Stimulated activated CD4-positive, alpha-beta T cell treated with anti-CD3 and anti-CD28 coated beads, Interleukin-4, amount 100 ng/mL, for 4 hours (primary cell): ENCODE results near the gene LIMS2.

ENCODE experiments used
- DNase-seq, 2 experiments: peaks; one replicate each; pipeline ENCODE4 v3.0.0-alpha.2; 2020

LIMS2 gene

DNA sequence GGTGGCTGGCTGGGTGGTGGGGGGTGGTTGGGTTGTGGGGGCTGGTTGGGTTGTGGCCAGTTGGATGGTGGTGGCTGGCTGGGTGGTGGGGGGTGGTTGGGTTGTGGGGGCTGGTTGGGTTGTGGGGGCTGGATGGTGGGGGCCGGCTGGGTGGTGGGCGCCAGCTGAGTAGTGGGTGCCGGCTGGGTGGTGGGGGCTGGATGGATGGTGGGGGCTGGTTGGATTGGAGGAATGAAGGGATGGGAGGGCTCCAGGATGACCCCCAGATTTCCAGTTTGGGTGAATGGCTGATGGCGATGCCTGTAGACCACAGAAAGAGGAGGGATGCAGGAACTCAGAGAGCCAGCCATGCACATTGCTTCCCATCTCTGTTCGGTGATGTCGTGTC is 56.1 kb downstream of the LIMS2 start:
- no peak for DNase-seq

DNA sequence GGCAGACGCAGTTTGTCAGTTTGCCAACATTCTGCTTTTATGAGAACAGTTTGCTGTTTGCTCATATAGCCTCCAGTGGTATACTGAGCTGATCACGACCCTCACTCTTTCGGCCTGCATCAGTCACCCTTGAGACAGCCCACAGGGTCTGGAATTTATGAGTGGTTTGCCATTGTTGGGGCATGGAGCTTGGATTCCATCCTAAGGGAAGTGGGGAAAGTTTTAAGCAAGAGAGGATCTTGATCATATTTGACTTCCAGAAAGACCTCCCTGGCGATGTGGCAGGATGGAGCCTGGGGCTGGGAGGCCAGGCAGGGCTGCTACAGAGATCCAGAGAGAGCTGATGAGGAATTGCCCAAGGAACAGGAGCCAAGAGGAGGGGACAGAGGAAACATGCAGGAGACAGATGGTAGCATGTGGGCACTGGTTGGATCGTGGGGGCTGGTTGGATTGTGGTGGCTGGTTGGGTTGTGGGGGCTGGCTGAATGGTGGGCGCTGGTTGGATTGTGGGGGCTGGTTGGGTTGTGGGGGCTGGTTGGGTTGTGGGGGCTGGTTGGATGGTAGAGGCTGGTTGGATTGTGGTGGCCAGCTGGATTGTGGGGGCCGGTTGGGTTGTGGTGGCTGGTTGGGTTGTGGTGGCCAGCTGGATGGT is 56.7 kb downstream of the LIMS2 start:
- DNase-seq: no peak

DNA sequence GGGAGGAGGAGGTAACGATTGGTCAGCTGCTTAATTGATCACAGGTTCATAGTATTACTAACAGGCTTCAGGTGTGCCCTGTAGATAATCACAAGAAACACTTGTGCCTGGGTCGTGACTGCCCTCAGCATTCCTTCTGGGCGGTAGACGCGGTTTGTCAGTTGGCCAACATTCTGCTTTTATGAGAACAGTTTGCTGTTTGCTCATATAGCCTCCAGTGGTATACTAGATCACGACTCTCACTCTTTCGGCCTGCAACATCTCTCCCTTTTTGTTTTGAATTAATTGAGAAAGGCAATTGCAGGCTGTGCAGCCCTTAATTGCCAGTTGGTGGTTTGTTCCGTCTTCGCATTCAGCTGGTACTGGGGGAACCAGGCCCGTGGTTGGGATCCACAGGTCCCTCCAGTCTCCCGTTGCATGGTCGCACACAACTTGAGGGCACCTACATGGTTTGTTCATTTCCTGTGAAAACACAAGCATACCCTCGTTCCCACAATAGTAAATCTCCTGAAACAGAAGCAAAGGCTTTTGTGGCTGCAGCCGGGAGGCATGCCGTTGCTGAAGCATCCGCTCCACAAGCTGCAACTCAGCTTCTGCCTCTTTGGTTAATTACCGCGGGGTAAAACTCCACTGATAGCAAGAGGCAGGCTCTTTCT is 59.7 kb downstream of the LIMS2 start:
- no peak for DNase-seq

DNA sequence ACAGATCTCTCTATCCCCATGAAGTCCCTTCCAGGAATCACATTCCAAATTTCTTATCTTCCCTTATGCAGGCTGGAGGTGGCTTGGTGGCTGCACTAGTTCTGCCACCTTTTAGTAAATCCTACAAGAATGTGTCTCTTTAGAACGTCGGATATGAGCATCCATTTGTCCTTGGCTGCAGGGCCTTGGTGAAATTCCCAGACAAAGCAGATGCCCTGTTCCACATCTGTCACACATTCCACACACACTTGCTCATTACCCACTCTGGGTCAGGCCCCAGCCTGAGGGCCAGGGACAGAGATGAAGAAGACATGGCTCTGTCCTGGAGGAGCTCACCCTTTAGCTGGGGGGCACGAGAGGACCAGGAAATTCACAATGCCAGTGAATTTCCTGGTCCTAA is 60.6 kb downstream of the LIMS2 start:
- DNase-seq: no peak

DNA sequence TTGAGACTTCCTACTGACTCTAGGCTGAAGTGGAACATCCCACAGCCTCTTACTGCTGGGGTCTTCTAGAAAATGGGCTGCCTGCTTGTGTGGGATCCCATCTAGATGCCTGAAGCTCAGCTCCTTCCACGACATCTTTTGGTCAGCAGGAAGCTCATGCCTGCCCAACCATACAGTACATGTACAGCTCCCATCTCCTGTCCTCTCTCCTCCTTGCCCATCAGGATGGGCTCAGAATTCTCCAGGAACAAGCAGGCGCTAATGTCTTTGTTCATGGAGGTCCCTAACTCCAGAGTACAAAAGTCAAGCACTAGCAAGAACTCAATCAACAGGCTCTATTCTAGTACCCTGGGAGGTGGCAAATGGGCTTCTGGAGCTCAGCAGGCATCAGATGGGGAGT is 61.1 kb downstream of the LIMS2 start:
- no peak for DNase-seq

DNA sequence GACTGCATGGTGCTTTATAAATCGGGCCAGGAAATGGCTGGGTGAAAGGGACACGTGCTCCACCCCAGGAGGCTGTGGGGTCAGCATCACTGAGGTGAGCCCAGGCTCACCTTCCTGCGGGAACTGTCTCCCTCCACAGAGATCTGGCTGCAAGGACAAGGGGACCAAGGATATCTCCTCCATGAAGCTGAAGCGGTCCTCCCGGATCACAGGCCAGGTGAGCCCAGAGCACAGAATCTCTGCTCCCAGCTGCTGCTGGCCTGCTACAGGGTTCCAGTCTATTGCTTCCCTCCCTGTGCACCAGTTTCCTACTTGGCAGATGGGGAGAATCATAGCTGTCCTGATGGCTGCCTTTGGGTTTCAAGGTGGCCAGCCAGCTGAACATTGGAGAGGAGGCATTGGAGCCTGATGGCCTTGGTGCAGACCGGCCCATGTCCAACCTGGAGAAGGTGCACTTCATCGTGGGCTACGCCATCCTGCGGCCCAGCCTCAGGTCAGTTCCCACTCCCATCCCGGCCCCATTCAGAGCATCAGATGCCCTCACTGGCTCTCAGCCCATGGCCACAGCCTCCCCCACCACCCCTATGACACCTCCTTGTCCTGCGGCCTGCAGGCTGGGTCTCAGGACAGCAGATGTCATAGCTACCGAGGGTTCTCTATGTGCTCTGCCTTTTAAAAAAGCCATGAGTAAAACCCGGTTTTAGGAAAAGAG is 63.1 kb downstream of the LIMS2 start:
- no peak for DNase-seq

DNA sequence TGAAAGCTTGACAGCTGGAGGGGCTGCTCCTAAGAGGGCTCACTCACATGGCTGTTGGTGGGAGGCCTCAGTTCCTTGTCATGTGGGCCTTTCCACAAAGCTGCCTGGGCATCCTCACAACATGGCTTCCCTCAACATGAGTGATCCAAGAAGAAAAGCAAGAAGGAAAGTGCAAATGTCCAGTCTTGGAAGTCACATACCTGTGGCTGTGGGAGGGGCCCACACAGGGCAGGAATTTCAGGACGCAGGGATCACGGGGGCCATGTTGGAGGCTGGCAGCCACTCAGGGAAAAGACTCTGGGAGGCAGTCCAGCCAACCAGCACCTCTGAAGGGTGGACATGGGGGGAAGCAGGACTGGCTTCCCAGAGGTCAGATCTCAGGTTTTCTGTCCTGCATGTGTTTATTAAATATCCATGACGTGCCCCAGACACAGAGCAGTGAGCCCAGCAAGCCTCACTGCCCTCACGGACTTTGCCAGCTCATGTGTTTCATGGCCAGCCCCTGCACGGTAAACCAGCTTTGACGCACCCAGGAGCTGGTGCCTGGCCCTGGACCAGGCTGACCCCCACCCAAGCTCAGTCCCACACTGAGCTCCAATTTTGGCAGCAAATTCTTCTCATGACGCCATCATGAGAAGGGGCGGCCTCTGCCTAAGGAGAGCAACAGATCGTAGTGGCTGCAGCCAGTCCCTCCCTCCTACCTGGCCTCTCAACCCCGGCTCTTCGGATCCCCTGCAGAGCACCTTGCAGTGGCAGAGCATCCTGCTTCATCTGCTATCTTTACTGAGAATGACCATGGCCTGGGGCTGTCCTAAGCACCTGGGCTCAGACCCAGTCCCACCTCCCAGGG is 64.0 kb downstream of the LIMS2 start:
- no peak for DNase-seq

DNA sequence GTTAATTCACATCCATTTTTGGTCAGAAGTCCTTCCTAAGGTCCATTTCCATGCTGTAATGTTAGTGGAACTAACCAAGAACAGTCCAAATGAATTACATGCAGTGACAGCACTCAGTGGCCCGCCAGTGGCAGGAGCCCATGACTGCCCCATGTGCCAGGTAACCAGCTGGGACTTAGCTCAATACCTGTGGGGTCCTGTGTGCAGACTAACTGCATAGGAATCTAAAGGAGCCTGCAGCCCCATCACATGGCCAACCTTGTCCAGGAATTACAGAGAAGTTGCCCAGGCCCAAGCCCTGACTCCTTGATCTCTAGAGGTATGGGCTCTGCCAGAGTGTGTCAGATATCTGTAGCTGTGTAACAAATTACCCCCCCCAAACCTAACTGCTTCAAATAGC is 64.8 kb downstream of the LIMS2 start:
- no peak for DNase-seq

DNA sequence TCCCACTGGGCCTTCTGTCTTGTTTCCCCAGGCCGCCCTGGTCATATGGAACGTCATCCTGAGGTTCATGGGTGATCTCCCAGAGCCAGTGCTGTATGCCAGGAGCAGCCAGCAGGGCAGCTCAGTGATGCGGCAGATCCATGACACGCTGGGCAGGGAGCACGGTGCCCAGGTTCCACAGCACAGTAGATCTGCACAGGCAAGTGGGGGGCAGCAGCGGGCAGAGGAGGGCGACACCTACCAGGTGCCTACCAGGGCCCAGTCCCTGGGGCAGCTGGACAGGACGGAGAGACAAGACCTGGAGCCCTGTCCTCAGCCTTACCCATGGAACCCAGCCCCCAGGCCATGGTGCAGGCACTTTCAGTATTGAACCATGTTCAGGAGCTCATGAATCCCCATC is 65.5 kb downstream of the LIMS2 start:
- no peak for DNase-seq

DNA sequence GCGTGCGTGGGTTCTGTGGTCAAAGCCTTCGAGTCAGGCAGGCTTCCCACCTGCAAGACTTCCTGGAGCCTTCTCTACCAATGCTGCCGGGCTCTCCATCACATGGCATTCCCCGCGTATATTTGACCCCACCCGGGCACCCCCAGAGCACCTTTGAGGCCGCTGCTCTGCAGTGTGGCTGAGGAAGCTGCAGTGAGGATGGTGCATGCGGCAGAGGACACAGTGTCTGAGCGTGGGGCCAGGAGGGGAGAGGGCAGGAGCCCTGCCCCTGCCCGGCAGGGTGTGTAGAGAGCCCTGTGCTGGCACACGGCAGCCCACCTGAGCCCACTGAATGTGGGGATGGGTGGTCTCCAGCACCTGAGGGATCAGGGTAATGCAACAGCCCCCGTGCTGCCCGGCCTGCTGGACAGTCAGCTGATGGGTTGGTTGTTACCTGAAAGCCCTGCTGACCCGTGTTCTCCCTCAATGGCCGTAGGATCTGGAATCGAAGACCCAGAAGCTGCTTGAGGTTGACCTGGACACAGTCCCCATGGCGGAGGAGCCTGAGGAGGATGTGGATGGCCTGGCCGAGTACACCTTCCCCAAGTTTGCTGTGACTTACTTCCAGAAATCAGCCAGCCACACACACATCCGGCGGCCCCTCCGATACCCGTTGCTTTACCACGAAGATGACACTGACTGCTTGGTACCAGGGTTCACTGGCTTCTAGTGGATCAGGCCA is 66.1 kb downstream of the LIMS2 start:
- DNase-seq: no peak

DNA sequence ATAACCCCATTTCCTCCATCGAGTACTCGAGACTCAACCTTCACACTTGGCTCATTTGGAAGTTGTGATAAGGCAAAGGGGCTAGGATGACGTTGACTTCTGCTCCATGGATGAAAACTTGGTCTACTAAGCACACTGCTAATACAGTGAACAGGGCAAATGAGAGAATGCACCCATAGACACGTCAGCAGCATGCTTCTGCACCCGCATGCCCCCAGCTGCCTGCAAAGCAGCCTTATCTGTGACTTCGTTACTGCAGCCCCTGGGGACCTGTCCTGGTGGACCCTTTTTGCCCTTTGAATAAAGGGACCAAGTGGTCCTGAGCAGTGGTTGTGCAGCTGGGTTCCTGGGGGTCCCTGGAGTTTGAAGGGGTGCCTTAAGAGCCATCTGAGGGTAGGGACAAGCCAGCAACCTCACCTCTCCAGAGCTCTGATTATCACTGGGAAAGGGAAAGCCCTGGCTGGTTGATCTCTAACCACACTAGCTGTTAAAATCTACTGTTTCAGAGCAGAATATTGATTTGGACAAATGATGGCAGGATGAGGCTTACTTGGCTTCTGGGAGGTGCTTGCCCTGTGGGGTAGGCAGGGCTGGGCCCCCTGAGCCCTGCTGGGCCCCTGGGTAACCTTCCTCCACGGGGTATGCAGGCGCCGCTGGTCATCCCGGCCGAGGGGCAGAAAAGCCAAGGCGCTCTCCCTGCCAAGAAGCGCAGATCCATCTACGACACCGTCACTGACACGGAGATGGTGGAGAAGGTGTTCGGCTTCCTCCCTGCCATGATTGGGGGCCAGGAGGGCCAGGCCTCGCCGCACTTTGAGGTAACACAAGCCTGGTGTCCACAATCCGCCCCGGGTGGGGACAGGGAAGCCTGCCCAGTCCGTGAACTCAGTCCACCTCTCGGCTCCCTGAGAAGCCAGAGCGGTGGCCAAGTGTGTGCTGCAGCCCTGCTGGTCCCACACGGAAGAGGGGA is 67.0 kb downstream of the LIMS2 start:
- DNase-seq: no peak

DNA sequence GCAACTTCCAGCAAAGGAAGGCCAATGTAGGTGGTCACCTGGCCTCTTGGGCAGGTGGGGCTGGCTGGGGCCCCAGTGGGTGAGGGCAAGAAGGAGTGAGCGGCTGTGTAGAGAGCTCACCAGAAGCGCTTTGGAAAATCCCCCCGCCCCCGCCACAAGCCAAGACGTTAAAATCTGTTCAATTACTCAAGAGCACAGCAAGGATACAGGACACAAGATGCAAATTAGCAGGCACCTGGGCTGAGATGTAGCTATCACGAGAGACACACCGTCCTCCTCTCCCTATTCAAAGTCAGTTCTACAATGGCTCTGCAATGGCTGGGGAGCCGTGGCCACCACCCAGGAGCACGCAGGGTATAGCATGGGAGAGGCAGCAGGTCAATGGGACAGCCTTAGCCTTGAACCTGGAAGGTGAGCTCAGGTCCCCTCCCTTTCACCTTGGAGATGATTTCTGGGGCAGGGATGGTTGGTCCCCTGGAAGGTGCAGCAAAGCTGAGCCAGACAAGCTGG is 67.9 kb downstream of the LIMS2 start:
- no peak for DNase-seq

DNA sequence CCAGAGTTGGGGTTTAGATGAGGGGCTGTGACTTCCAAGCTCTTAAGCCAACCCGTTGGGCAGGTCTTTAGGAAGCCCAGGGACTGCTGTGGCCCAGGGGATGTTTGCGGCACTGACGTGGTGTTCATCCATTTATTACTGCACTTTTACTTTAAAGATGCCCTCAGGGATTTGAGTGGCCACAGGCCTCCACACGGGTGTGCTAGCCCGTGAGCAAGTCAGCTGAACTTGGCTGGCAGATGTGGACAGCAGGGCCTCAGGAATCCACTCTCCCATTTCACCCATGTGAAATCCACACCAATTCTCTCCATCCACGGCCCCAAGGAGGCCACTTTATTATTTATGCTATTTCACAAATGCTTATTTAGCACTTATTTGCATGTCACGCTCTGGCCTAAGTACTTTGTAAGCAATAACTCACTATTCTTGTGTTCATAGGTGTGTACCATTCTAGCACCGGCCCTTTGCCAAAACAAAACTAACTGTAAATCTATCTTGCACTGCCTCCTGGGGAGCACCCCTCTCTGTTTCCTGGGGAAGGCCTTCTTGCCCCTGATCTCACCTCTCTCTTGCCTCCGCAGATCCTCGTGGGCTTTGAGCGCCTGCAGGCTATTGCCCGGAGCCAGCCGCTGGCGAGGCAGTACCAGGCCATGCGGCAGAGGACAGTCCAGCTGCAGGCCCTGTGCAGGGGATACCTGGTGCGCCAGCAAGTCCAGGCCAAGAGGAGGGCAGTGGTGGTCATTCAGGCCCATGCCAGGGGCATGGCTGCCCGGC is 68.5 kb downstream of the LIMS2 start:
- no peak for DNase-seq

DNA sequence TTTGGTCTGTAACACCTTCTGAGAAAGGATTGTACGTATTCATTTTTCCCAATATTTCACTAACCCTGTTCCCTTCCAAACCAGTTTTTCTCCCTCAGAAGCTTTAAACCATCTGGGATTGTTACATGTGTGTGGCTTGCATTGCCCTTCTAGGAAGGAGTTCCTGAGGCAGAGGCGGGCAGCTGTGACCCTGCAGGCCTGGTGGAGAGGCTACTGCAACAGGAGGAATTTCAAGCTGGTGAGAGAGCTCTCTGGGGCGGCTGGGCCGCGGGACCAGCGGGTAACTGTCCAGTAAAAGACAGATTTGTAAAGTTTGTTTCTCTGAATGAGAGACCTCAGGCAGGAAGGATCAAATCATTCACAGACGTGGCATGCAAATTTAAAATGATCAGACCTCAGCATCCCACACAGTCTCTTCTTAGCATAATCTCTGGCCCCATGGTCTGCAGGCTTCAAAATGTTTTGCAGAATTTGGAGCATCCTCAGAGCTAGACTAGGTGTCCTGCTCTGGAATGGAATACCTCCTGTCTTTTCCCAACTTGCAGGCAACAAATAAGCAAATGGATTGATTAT is 69.6 kb downstream of the LIMS2 start:
- no peak for DNase-seq

DNA sequence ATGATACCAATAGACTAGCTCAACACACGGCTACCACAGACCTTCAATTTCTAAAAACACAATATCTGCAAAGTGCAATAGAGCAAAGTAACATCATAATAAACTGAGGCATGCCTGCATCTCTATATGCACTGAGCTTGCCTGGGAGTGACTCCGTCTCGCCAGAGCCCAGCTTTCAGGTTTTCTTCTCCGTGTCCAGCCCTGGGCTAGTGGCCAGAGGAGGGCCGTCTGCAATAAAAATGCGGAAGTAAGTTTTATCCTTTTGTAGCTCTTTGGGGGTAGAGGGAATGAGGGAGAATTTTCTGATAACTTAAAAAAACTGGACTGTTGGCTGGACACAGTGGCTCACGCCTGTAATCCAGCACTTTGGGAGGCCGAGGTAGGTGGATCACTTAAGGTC is 70.3 kb downstream of the LIMS2 start:
- DNase-seq: no peak

DNA sequence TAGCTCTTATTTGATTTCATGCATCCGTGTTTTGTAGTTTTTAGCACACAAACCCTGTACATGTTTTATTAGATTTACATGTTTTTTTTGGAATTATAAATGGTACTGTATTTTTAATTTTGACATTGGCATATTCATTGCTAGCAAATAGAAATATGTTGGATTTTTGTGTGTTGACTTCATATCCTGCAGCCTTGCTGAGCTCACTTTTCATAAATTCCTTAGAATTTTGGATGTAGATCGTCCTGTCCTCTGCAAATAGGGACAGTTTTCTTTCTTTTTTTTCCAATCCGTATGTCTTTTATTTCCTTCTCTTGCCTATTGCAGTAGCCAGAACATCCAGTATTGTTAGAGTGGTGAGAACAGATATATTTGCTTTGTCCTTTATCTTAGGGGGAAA is 76.1 kb downstream of the LIMS2 start:
- no peak for DNase-seq

DNA sequence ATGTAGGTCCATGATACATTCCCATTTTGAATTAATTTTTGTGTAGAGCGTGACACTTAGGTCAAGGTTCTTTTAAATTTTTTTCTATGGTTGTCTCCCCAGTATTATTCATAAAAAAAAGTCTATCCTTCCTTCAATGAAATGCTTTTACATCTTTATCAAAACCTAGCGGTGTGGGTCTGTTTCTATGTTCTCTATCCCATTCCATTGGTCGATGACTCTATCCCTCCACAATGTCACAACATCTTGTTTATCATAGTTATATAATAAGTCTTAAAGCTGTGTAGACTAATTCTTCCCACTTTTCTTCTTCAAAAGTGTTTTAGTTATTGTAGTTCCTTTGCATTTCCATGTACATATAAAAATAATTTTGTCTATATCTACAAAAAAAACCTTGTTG is 76.6 kb downstream of the LIMS2 start:
- DNase-seq: no peak

DNA sequence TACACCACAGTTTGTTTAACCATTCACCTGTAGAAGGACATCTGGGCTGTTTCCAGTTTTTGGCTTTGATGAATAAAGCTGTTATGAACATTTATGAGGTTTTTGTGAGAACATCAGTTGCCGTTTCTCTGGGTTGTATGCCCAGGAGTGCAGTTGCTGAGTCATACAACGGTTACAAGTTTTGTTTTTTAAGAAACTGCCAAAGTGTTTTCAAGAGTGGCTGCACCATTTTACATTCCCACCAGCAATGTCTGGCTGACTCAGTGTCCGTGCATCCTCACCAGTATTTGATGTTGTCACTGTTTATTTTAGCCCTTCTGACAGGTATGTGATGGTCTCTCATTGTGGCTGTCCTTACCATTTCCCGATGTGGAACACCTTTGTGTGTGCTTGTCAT is 77.3 kb downstream of the LIMS2 start:
- DNase-seq: no peak

DNA sequence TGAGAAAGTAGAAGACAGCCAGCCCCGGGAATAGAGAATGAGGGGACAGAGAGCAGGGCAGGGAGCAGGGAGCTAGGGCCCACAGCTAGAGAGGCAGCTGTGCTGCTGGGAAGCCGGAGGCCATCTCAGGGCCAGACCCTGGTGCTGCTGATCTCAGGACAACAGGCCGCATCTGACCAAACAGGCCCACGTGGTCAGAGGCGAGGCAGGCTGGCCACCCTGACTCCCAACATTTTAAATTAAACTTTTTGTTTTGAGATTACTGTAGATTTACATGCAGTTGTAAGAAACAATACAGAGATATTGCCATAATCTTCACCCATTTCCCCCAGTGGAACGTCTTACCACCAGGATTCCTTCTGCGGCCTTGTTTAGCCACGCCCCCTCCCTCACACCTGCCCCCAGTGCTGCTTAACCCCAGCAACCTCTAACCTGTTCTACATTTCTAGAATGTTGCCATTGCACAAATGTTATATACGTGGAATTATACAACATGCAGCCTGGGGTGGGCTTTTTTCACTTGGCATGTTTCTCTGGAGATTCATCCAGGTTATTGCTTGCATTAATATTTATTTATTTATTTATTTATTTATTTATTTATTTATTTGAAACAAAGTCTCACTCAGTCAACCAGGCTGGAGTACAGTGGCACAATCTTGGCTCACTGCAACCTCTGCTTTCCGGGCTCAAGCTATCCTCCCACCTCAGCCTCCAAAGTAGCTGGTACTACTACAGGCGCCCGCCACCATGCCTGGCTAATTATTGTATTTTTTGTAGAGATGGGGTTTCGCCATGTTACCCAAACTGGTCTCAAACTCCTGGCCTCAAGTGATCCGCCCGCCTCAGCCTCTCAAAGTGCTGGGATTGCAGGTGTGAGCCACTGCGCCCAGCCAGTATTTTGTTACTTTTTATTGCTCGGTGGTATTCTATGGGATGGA is 78.0 kb downstream of the LIMS2 start:
- DNase-seq: no peak
